IPS DF 4.7 (cell line): Measurements from ENCODE around the gene ZNF493.

Source experiments
- DNase-seq: peaks from one replicate; pipeline ENCODE4 v3.0.0-alpha.2; 2013; ENCODE audit warnings: low spot score; ENCODE audit errors: extremely low read depth

The ZNF493 gene

DNA sequence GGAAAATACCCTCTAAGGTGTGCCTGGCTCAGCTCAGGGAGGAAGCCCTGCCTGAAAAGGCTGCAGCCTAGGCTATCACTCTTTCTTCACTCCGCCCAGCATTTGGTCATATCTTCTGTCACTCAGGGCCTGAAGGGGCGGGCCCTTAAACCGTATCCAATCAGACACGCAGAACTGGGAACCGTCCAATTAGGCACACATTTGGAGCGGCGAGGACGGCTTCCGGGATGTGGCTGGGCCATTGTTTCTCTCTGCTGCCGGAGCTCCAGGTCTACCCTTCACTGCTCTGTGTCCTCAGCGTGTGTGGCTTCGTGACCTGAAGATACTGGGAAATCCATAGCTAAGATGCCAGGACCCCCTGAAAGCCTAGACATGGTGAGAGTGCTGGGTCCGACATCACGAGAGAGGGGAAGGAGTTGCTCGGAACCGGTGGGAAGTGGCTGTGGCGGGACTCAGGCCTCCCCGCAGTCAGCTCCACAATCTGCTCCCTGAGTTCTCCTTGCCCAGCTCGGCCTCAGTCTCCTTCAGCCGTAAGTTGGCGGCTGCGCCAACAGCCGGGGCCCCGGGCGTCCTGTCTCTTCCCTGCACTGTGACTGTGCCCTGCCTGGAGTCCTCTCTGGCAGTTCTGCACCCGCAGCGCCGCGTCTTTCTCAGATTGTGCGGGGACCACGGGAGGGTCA is at the start of gene ZNF493:
TSS of gene ZNF493 (plus strand) at position 241 of the 680 bp plus-strand sequence. CDS start at position 346, 105 bp downstream.
- peak; percentile 94 for DNase-seq

DNA sequence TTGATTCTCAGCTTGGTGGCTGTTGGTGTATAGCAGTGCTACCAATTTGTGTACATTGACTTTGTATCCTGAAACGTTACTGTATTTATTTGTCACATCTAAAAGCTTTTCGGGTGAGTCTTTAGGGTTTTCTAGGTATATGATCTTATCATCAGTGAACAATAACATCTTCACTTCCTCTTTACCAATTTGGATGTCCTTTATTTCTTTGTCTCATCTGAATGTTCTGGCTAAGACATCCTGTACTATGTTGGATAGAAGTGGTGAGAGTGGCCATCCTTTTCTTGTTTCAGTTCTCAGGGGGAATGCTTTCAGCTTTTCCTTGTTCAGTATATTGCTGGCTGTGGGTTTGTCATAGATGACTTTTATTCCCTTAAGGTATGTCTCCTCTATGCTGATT is 44.1 kb upstream of the ZNF493 start:
- no peak for DNase-seq

DNA sequence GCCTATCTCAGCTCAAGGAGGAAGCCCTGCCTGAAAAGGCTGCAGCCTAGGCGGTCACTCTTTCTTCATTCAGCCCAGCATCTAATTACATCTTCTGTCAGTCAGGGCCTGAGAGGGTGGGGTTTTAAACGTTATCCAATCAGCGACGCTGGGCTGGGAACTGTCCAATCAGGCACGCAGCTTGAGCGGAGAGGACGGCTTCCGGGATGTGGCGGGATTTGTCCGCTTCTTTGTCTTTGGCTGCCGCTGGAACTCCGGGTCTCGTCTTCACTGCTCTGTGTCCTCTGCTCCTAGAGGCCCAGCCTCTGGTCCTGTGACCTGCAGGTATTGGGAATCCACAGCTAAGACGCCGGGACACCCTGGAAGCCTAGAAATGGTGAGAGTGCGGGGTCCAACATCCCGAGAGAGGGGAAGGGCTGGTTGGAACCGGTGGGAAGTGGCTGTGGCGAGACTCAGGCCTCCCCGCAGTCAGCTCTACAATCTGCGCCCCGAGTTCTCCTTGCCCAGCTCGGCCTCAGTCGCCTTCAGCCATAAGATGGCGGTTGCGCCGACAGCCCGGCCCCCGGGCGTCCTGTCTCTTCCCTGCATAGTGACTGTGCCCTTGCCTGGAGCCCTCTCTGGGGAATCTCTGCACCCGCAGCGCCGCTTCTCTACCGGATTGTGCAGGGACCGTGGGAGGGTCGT is 38.0 kb upstream of the ZNF493 start, which contains the start of gene ZNF738:
TSS of gene ZNF738 (plus strand) at position 233 of the 684 bp plus-strand sequence. CDS start at position 374, 141 bp downstream.
- DNase-seq = peak; percentile 93

DNA sequence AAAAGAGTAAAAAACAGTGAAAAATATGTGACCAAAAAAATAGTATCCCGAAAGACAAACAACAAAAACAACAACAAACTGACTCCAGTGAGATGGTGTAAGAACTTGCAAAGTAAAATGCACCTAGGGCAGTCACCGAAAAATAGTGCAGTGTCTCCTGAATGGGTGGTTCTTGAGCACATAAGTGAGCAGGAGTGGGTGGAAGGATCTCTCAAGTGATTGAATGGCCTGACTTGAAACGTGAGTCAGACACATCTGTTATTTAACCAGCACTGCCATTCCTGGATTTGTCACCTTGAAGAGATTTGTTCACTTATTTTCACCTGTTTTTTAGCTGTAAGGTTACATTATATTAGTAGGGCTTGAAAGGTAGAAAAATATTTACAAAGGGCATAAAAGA is 34.6 kb upstream of the ZNF493 start:
- DNase-seq = no peak

DNA sequence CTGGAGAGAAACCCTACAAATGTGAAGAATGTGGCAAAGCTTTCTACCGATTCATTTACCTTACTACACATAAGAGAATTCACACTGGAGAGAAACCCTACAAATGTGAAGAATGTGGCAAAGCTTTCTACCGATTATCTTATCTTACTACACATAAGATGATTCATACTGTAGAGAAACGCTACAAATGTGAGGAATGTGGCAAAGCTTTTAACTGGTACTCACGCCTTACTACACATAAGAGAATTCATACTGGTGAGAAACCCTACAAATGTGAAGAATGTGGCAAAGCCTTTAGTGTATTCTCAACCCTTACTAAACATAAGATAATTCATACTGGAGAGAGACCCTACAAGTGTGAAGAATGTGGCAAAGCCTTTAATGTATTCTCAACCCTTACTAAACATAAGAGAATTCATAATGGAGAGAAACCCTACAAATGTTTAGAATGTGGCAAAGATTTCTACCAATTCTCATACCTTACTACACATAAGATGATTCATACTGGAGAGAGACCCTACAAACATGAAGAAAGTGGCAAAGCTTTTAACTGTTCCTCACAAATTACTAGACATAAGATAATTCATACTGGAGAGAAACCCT is 12.9 kb upstream of the ZNF493 start:
- DNase-seq = no peak

DNA sequence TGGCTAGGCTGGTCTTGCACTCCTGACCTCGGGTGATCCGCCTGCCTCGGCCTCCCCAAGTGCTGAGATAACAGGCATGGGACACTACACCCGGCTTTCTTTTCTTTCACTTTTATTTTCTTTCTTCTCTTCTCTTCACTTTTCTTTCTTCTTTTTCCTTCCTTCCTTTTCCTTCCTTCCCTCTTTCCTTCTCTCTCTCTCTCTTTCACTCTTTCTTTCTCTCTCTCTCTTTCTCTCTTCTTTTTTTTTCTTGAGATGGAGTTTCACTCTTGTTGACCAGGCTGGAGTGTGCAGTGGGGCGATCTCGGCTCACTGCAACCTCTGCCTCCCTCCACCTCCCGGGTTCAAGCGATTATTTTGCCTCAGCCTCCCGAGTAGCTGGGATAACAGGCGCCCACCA is 812 bp upstream of the ZNF493 start:
- DNase-seq = no peak

DNA sequence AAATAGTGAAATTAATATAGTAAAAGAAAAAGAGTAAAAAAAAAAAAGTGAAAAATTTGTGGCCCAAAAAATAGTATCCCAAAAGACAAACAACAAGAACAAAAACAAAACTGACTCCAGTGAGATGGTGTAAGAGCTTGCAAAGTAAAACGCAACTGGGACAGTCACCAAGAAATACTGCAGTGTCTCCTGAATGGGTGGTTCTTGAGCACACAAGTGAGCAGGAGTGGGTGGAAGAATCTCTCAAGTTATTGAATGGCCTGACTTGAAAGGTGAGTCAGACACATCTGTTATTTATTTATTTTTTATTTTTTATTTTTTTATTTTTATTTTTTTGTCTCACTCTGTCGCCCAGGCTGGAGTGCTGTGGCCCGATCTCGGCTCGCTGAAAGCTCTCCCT is 1.9 kb downstream of the ZNF493 start:
- no peak for DNase-seq

DNA sequence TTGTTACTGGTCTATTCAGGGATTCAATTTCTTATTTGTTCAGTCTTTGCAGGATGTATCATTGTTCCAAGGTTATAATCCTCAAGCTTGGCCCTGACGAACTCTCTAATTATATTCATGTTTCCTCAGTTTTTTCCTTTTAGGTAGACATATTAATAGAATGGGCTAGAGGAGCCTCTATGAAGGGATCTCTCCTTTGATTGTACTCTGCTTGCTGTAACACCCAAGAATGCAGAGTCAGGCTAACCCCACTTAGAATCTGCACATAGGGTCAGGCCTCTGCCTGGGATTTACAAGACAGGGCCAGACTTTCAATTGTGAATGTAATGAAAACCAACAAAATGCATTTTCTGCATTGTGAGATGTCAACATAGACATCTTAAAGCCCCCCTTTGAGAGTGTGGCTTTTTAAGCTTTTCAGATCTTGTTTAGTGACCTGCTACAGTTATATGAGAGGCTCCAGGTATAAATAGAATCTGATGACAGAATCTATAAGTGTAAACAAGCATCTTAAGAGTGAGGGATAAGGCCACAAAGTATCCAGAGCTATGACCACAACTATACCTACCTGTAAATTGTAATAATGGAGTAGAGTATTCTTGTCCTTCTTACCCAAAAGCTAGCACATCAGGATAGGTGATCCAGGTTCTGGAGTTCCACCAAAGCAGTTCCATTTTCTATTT is 5.5 kb downstream of the ZNF493 start:
- no peak for DNase-seq

DNA sequence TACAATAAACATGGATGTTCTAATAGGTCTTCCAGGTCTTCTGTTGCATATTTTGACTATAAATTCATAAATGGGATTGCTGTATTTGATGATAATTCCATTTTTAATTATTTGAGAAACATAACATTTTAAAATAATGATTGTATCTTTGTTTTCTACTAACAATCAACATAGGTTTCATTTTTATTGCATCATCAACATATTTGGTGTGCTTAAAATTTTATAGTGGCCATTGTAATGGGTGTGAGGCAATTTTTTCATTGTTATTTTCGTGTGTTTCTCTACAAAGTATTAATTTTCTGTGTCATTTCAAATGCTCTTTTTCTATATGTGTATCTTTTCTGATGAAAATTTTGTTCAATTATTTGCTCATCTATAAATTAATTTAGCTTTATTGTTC is 13.2 kb downstream of the ZNF493 start:
- DNase-seq = no peak

DNA sequence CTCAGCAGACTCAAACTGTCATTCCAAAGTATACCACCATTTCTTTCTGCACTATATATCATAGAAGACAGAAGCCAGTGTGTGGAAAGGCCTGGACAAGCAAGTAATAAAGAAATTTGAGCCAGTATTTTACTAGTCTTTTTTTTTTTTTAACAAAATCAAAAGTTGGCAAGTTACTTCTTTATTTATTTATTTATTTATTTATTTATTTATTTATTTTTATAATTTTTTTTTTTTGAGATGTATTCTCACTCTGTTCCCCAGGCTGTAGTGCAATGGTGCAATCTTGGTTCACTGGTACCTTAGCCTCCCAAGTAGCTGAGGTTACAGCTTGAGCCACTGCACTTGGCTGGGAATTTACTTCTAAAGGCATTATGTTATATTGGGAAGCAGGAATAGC is 25.3 kb downstream of the ZNF493 start:
- no peak for DNase-seq

DNA sequence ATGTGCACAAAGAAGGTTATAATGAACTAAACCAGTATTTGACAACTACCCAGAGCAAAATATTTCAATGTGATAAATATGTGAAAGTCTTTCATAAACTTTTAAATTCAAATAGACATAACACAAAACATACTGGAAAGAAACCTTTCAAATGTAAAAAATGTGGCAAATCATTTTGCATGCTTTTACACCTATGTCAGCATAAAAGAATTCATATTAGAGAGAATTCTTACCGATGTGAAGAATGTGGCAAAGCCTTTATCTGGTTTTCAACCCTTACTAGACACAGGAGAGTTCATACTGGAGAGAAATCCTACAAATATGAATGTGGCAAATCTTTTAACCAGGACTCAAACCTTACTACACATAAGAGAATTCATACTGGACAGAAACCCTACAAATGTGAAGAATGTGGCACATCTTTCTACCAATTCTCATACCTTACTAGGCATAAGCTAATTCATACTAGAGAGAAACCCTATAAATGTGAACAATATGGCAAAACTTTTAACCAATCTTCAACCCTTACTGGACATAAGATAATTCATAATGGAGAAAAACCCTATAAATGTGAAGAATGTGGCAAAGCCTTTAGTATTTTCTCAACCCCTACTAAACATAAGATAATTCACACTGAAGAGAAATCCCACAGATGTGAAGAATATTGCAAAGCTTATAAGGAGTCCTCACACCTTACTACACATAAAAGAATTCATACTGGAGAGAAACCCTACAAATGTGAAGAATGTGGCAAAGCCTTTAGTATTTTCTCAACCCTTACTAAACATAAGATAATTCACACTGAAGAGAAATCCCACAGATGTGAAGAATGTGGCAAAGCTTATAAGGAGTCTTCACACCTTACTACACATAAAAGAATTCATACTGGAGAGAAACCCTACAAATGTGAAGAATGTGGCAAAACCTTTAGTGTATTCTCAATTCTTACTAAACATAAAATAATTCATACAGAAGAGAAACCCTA is 26.4 kb downstream of the ZNF493 start:
- no peak for DNase-seq

DNA sequence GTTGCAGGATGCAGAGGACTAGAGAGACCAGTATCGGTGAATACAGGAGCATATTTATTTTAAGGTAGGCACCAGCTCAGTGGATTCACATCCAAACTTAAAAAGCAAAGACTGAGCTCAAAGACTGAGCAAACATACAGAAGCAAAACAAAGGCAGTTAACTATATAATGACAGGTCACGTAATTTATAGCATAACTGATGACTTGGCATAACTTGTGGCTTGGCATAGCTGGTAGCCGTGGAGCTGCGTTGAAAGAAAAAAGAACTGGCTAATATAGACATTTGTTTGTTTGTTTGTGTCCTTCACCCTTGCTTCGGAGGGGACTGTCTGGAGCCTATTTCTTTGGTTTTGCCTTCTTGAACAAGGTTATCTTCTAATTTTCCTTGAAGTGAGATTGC is 33.7 kb downstream of the ZNF493 start:
- DNase-seq = no peak

DNA sequence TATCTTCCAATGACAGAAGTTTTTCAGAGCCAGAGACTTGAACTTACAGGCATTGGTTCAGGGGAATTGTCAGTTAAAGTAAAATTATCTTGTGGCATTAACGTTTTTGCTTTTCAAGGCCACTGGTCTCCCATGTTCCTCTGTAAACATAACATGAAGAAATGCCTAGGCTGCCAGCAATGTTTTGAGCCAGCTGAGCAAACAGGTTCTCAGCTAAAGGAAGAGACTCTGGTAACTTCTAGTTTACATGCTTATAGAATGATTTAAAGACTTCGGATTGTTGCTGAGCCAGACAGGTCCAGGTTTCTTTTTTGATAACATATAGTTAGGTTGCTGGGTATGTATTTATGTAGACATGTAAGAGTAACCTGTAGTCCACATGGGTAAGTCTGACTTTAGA is 35.7 kb downstream of the ZNF493 start:
- no peak for DNase-seq

DNA sequence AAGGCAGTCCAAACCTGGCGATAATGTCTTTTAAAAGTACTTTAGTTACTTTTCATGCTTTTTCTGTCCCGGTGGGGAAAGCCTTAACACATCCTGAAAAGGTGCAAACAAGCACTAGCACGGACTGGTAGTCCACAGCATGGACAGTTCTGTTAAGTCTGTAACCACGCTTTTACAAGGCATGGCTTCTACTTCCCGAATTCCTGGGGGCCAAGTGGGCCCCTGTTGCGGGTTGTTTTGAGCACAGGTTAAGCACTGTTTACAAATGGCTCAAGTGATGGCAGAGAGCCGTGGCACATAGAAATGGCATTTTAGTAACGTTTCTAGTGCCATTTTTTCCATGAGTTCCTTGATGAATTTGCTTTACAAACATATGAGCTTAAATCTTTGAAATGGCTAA is 37.6 kb downstream of the ZNF493 start:
- DNase-seq = no peak

DNA sequence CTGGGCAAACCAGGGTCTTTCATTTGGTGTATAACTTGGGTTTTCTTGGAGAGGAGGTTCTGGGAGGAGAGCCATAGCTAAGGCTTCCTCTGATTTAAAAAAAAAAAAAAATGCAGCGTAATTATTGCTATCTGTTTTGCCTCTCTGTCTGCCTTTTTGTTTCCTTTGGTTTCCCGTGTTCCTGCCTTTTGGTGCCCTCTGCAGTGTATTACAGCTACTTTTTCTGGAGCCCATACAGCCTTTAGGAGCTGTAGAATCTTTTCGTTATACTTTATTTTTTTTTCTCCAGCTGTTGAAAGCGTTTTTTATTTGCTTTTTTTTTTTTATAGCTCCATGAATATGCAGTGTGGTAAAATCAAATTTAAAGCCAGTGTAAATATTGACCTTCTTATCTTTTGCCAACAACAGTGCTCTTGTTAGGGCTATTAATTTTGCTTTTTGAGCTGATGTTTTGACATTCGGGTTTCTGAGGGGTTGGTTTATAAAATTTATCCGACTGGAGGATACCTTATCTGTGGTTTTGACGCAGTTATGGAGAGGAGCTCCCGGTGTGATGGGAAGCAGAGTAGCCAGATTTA is 38.1 kb downstream of the ZNF493 start:
- DNase-seq = no peak

DNA sequence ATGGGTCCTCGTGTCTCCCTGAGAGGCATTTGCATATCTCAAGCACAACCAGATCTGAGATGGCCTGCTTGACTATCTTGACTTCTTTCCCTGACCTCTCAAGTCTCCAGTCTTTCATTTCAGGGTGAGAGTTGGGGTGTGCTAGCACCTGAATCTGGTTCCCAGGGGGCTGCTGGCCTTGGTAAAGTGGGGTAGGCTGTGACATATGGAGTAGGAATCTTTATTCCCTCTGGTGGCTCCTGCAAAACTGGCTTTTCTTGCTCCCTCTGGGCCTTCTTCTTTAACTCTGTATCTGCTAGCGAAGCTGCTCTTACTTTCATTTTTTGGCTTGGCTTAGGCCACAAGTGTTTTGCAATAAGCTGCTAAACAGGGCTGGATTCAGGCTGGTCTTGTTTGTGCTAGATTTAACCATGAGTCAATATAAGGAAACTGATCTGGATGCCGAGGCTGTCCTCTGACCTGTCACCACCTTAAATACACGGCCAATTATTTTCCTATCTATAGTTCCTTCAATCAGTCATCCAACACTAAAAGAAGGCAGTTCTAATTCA is 42.3 kb downstream of the ZNF493 start:
- no peak for DNase-seq

DNA sequence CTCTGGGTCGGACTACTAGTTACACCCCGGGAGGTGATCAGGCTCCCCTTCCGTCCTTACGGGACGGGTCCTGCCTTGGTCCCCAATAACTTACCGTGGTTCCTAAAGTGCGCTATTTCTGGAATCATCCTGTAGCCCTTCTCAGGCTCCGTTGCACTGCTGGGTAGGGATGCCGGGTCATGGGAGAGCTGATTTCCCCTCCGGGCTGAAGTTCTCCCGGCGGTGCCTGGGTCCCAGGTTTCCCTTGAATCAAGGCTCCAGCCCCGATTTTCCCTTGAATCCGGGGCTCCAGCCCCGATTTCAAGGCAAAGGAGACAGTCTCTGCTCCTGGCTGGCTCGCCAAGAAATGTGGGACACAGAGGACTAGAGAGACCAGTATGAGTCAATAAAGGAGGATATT is 43.4 kb downstream of the ZNF493 start:
- DNase-seq = no peak

DNA sequence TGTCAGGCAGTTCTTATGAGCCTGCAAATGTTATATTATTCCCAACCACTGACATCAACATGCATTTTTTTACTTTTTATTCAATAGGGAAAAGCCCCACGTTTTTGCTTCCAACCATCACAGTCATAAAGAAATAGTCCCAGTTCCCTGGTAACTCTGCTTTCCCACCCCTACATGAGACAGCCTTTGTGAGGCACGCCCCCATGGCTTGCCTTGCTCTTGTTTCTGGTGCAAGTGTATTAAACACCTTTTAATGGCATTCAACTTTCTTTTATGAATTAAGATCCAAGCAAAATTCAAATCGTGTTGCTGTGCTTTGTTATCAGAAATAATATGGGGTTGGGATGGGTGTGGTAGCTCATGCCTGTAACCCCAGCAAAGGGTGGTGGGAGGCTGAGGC is 54.3 kb downstream of the ZNF493 start:
- no peak for DNase-seq

DNA sequence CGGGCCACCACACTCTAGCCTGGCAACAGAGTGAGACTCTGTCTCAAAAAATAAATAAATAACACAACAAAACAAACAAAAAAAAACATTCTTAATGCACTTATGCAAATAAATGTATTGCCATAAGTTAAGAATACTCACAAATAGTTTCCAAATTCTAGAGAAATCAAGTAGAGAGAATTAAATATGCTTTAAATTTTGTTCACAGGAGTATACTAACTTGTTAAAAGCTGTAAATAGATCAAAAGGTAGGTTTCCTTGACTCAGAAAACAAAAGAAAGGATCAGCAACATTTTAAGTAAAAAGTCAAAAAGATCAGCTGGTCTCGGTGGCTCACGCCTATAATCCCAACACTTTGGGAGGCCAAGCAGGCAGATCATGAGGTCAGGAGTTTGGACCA is 58.0 kb downstream of the ZNF493 start:
- DNase-seq = no peak

DNA sequence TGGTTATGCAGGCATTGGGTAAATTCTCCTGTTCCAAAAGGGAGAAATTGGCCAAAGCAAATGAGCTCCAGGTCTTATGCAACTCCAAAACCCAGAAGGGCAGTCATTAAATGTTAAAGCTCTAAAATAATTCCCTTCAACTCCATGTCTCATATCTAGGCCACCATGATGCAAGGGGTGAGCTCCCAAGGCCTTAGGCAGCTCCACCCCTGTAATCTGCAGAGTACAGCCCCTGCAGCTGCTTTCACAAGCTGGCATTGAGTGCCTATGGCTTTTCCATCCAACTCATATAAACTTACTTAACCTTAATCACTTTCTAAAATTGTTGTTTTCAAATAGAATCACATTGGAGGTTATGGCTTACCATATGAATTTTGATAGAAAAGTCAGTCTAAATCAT is 63.8 kb downstream of the ZNF493 start:
- no peak for DNase-seq
